GM10847 (cell line): ENCODE data around the gene SUGP1.

Experiments used
- POLR2A ChIP-seq: IDR thresholded peaks from 2 replicates; pipeline ENCODE4 v1.6.1; 2011; ENCODE audit not compliant: insufficient read length; ENCODE audit errors: extremely low read depth

SUGP1 gene, protein sequence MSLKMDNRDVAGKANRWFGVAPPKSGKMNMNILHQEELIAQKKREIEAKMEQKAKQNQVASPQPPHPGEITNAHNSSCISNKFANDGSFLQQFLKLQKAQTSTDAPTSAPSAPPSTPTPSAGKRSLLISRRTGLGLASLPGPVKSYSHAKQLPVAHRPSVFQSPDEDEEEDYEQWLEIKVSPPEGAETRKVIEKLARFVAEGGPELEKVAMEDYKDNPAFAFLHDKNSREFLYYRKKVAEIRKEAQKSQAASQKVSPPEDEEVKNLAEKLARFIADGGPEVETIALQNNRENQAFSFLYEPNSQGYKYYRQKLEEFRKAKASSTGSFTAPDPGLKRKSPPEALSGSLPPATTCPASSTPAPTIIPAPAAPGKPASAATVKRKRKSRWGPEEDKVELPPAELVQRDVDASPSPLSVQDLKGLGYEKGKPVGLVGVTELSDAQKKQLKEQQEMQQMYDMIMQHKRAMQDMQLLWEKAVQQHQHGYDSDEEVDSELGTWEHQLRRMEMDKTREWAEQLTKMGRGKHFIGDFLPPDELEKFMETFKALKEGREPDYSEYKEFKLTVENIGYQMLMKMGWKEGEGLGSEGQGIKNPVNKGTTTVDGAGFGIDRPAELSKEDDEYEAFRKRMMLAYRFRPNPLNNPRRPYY

DNA sequence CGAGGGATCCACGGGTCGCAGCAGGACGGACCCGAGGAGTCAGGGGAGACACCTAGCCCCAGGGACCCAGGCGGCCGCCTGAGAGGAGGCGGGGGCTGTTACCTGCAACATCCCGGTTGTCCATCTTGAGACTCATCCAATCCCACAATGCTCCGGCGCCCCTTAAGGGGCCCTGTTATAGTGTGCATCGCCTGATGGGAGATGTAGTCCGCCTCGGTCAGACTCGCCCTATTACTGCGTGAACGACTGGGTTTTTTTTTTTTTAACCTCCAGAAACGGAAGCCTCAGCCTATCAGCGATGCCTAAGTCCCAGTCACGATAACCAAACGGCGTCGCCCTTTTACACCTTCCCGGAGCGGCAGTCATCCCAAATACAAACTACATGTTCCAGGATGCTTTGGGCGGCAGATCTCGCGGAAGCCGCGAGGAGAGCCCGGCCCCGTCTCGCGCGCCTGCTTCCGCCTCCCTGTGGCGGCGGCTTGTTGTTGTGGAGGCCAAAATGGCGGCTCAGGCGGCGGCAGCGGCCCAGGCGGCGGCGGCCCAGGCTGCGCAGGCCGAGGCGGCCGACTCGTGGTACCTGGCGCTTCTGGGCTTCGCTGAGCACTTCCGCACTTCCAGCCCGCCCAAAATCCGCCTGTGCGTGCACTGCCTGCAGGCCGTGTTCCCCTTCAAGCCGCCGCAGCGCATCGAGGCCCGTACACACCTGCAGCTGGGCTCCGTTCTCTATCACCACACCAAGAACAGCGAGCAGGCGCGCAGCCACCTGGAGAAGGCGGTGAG lies at the start of gene SUGP1, which contains the start of gene MAU2:
SUGP1 (minus strand) TSS at position 149 of the 780 bp plus-strand sequence; CDS start at position 136, 13 bp downstream.
MAU2 (plus strand) TSS at position 469 of the 780 bp plus-strand sequence; CDS start at position 500, 31 bp downstream.
- peak; percentile 66 for TF ChIP-seq POLR2A

- TF ChIP-seq POLR2A = no peak
Observed at GRCh38 chr19:19368087-19368486, 47.8 kb upstream of the SUGP1 start.

- no peak for TF ChIP-seq POLR2A
Observed at GRCh38 chr19:19366434-19367396, 46.4 kb upstream of the SUGP1 start.

GRCh38 chr19:19362075-19362474 lies 41.8 kb upstream of the SUGP1 start:
- no peak for TF ChIP-seq POLR2A

DNA sequence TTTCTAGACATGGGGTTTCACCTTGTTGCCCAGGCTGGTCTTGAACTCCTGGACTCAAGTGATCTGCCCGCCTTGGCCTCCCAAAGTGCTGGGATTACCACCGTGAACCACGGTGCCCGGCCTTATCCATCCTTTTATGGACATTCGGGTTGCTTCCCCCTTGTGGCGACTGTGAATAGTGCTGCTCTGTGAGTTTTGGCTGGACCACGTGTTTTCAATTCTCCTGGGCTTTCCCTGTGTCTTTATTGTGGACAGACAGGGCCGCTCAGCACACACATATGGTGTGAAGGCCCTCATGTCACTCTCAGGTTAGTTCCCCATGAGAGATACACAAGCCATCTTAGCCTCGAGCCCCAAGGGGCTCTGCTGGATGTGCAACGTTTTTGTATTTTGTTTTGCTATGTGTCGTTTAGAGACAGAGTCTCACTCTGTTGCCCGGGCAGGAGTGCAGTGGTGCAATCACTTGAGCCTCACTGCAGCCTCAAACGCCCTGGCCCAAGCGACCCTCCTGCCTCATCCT lies 40.8 kb upstream of the SUGP1 start:
- TF ChIP-seq POLR2A = no peak

GRCh38 chr19:19356901-19357566 lies 36.7 kb upstream of the SUGP1 start:
- no peak for TF ChIP-seq POLR2A

DNA sequence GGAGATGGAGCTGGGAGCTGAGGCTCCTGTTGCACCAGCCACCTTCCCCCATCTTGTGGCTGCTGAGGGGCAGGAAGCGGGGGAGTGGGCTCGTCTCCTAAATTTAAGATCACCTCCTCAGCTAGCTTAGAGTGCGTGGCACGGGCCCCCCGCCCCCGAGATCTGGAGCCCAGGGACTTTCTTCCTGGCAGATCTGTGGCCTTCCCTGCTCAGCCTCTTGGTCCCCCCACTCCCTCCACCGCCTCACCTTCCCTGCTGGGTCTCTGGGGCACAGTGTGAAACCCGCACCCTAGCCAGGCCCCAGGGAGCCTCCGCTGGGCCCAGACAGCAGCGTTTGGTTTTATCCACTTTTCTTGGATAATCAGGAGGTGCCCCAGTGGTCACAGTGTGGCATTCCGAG lies 36.2 kb upstream of the SUGP1 start:
- TF ChIP-seq POLR2A = no peak

GRCh38 chr19:19355606-19356139 lies 35.4 kb upstream of the SUGP1 start:
- no peak for TF ChIP-seq POLR2A

GRCh38 chr19:19354932-19355331 lies 34.6 kb upstream of the SUGP1 start:
- TF ChIP-seq POLR2A = no peak

DNA sequence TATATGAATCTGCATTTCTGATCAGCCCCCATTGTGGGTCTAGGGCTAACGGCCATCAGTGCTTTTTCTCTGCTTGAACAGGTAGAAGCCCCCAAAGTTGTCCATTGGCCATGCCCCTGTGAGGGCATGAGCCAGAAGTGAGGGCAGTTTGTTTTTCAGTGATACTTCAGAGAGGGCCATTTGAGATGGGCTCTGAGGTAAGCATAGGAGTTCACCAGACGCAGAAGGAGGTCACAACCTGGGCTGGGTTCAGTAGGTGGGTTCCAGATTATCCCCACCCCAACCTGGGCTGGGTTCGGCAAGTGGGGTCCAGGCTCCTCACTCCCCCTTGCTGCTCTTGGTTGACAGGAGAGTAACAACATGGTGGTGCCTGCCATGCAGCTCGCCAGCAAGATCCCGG lies 33.7 kb upstream of the SUGP1 start:
- TF ChIP-seq POLR2A = no peak

- no peak for TF ChIP-seq POLR2A
Observed at GRCh38 chr19:19352823-19353222, 32.5 kb upstream of the SUGP1 start.

GRCh38 chr19:19349365-19349764 lies 29.1 kb upstream of the SUGP1 start:
- no peak for TF ChIP-seq POLR2A

GRCh38 chr19:19348266-19348665 lies 28.0 kb upstream of the SUGP1 start:
- no peak for TF ChIP-seq POLR2A

DNA sequence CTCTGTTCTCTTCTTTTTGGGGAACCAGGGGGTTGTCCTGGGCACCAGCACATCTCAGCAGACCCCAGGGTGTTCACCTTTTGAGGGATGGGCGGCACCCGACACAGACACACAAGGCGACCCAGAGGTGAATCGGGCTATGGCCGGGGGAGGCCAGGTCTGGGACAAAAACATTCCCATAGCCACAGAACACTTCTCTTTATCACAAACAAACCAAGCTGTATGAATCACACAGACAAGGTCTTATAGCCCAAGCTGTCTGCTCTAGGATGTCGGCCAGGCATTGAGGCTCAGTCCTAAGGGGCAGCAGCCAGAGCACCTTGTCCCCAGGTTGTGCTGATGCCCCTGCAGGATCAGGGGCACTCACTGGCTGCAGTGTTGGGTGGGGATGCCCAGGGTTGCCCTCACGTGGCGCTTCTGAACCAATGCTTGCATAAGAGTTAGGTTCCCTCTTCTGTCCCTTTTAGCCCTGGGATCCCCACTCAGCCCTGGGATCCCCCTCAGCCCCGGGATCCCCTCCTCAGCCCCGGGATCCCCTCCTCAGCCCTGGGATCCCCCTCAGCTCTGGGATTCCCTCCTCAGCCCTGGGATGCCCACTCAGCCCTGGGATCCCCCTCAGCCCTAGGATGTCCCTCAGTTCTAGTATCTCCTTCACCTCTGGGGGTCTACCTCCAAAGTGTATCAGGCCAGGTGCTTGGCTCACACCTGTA lies 27.2 kb upstream of the SUGP1 start:
- no peak for TF ChIP-seq POLR2A
